ENCODE results near the gene MBNL1. TPM values are rescaled to one million over a fixed set of nuclear protein-coding genes. Genes with fewer than 3 reads are reported as not detected.

The MBNL1 gene
- total RNA-seq, 1 experiment from 2014 or later: 117 TPM

GRCh38 chr3:152345233-152345632 is 76.5 kb downstream of the MBNL1 start:
- Histone ChIP-seq H3K36me3 (ENCODE audit: insufficient read depth, low read length, poor library complexity, severe bottlenecking) (no peaks in the 10 kb centered on the region), H3K27me3 (replicated peaks; ENCODE audit: insufficient read depth, low read depth, low read length, poor library complexity) (no peaks in the 10 kb centered on the region), H3K27ac (ENCODE audit: low read depth, low read length, poor library complexity, severe bottlenecking) (no peak overlapping the region), H3K4me3 (ENCODE audit: low read depth, low read length, poor library complexity, severe bottlenecking) (no peak overlapping the region), H3K4me1 (ENCODE audit: insufficient read depth, low read length, poor library complexity, severe bottlenecking) (peaks cover 21% of the 10 kb centered on the region), H3K9me3 (ENCODE audit: low read depth, low read length, poor library complexity, severe bottlenecking) (no peaks in the 10 kb centered on the region)
- intact Hi-C loops (cut with micrococcal nuclease; ENCODE audit: unreplicated experiment): no loop called here
- ChIA-PET POLR2A (ENCODE audit: low non-redundant PET) (no interaction called here), CTCF (no interaction called here)
- DNase-seq (ENCODE audit: low spot score): no peak
- no peak for TF ChIP-seq EZH2 (IDR thresholded peaks at IDR 0.05; ENCODE audit: borderline replicate concordance, low read depth, low read length, poor library complexity, severe bottlenecking)
- no peak for TF ChIP-seq CTCF (conservative IDR thresholded peaks at IDR 0.05; ENCODE audit: low read depth, low read length)
- BruUV-seq (replicated peaks): no TSS peak

GRCh38 chr3:152346058-152346457 is 77.3 kb downstream of the MBNL1 start:
- Histone ChIP-seq H3K9me3 (ENCODE audit: low read depth, low read length, poor library complexity, severe bottlenecking) (no peaks in the 10 kb centered on the region), H3K36me3 (ENCODE audit: insufficient read depth, low read length, poor library complexity, severe bottlenecking) (no peaks in the 10 kb centered on the region), H3K4me3 (ENCODE audit: low read depth, low read length, poor library complexity, severe bottlenecking) (no peak overlapping the region), H3K4me1 (ENCODE audit: insufficient read depth, low read length, poor library complexity, severe bottlenecking) (peaks cover 29% of the 10 kb centered on the region), H3K27ac (ENCODE audit: low read depth, low read length, poor library complexity, severe bottlenecking) (no peak overlapping the region), H3K27me3 (replicated peaks; ENCODE audit: insufficient read depth, low read depth, low read length, poor library complexity) (no peaks in the 10 kb centered on the region)
- CTCF ChIA-PET: no interaction called here
- POLR2A ChIA-PET (ENCODE audit: low non-redundant PET): no interaction called here
- TF ChIP-seq EZH2 (IDR thresholded peaks at IDR 0.05; ENCODE audit: borderline replicate concordance, low read depth, low read length, poor library complexity, severe bottlenecking) (no peak), CTCF (conservative IDR thresholded peaks at IDR 0.05; ENCODE audit: low read depth, low read length) (no peak)
- BruUV-seq (replicated peaks): no TSS peak
- no peak for DNase-seq (ENCODE audit: low spot score)
- intact Hi-C loops (cut with micrococcal nuclease; ENCODE audit: unreplicated experiment): no loop called here

- Histone ChIP-seq H3K27me3 (replicated peaks; ENCODE audit: insufficient read depth, low read depth, low read length, poor library complexity) (no peaks in the 10 kb centered on the region), H3K4me3 (ENCODE audit: low read depth, low read length, poor library complexity, severe bottlenecking) (no peak overlapping the region), H3K9me3 (ENCODE audit: low read depth, low read length, poor library complexity, severe bottlenecking) (no peaks in the 10 kb centered on the region), H3K27ac (ENCODE audit: low read depth, low read length, poor library complexity, severe bottlenecking) (no peak overlapping the region), H3K36me3 (ENCODE audit: insufficient read depth, low read length, poor library complexity, severe bottlenecking) (no peaks in the 10 kb centered on the region), H3K4me1 (ENCODE audit: insufficient read depth, low read length, poor library complexity, severe bottlenecking) (peaks cover 35% of the 10 kb centered on the region)
- DNase-seq (ENCODE audit: low spot score): no peak
- intact Hi-C loops (cut with micrococcal nuclease; ENCODE audit: unreplicated experiment): no loop called here
- no TSS peak for BruUV-seq (replicated peaks)
- ChIA-PET CTCF (no interaction called here), POLR2A (ENCODE audit: low non-redundant PET) (no interaction called here)
- TF ChIP-seq CTCF (conservative IDR thresholded peaks at IDR 0.05; ENCODE audit: low read depth, low read length) (no peak), EZH2 (IDR thresholded peaks at IDR 0.05; ENCODE audit: borderline replicate concordance, low read depth, low read length, poor library complexity, severe bottlenecking) (no peak)
Observed at GRCh38 chr3:152346740-152347139, 78.0 kb downstream of the MBNL1 start.
